ENCODE results near the gene TMPRSS13.

- TF ChIP-seq CTCF (IDR thresholded peaks at IDR 0.05) (no peak), POLR2A (IDR thresholded peaks at IDR 0.05) (no peak)
These were observed 69.6 kb downstream of the TMPRSS13 start for GRCh38 chr11:117859488-117860112.

Data from heart left ventricle (tissue), 13 donors.